Neuronal stem cell (in vitro differentiated cells): ENCODE measurements around the gene FMR1NB.

Experiments
- DNase-seq: peaks from one replicate; pipeline ENCODE4 v3.0.0-alpha.2; 2013; ENCODE audit warnings: low spot score
- H2AFZ ChIP-seq: one replicate; pipeline ENCODE4 v1.6.1; 2013; ENCODE audit warnings: mild to moderate bottlenecking, low read length, inconsistent platforms
- H2AK5ac ChIP-seq: 2 replicates; pipeline ENCODE4 v1.6.1; 2013; ENCODE audit warnings: low read depth, mild to moderate bottlenecking, inconsistent platforms, low read length, moderate library complexity, mixed read lengths
- H2BK120ac ChIP-seq: 2 replicates; pipeline ENCODE4 v1.6.1; 2013; ENCODE audit warnings: low read depth, mild to moderate bottlenecking, inconsistent platforms, low read length, moderate library complexity, mixed read lengths
- H2BK12ac ChIP-seq: one replicate; pipeline ENCODE4 v1.6.1; 2013; ENCODE audit warnings: low read length, inconsistent platforms
- H2BK15ac ChIP-seq: 2 replicates; pipeline ENCODE4 v1.6.1; 2013; ENCODE audit warnings: mild to moderate bottlenecking, low read length, inconsistent platforms, mixed read lengths
- H2BK5ac ChIP-seq: one replicate; pipeline ENCODE4 v1.6.1; 2013; ENCODE audit warnings: inconsistent platforms, mild to moderate bottlenecking, low read length, moderate library complexity
- H3K14ac ChIP-seq: one replicate; pipeline ENCODE4 v1.6.1; 2013; ENCODE audit warnings: low read length, inconsistent platforms
- H3K18ac ChIP-seq: 2 replicates; pipeline ENCODE4 v1.6.1; 2013; ENCODE audit warnings: low read length, inconsistent platforms
- H3K23ac ChIP-seq: 2 replicates; pipeline ENCODE4 v1.6.1; 2013; ENCODE audit warnings: low read depth, mild to moderate bottlenecking, mixed read lengths, low read length, inconsistent platforms; ENCODE audit not compliant: poor library complexity
- H3K27ac ChIP-seq: replicated peaks from 3 replicates; pipeline ENCODE4 v1.5.1; 2013; ENCODE audit warnings: low read length, inconsistent platforms
- H3K27me3 ChIP-seq, 3 experiments: 2 replicates each; pipeline ENCODE4 v1.6.1; 2013; ENCODE audit warnings: low read length in 3 of 3, mild to moderate bottlenecking in 2 of 3, inconsistent platforms in 1 of 3, low read depth in 1 of 3, mixed read lengths in 1 of 3, moderate library complexity in 1 of 3; ENCODE audit not compliant: control insufficient read depth in 3 of 3, insufficient read depth in 3 of 3
- H3K36me3 ChIP-seq, 2 donors: replicated peaks in 1 of 2; 2 replicates each; pipeline ENCODE4 v1.6.1; 2013; ENCODE audit warnings: low read length in 2 of 2; ENCODE audit not compliant: control insufficient read depth in 2 of 2, insufficient read depth in 2 of 2
- H3K4ac ChIP-seq: 2 replicates; pipeline ENCODE4 v1.6.1; 2013; ENCODE audit warnings: inconsistent platforms, mild to moderate bottlenecking, low read length, moderate library complexity
- H3K4me1 ChIP-seq, 2 donors: 1 replicate in 1 of 2; 2 replicates in 1 of 2; pipeline ENCODE4 v1.6.1; 2013; ENCODE audit warnings: low read length in 2 of 2, low read depth in 1 of 2; ENCODE audit not compliant: control insufficient read depth in 2 of 2, insufficient read depth in 1 of 2
- H3K4me2 ChIP-seq: one replicate; pipeline ENCODE4 v1.6.1; 2013; ENCODE audit warnings: mild to moderate bottlenecking, low read length, inconsistent platforms; ENCODE audit not compliant: insufficient read depth, poor library complexity, severe bottlenecking
- H3K4me3 ChIP-seq, 2 donors: 2 replicates each; pipeline ENCODE4 v1.5.1; 2013; ENCODE audit warnings: low read length in 2 of 2, mild to moderate bottlenecking in 2 of 2, inconsistent platforms in 1 of 2, moderate library complexity in 1 of 2
- H3K79me1 ChIP-seq: one replicate; pipeline ENCODE4 v1.6.1; 2013; ENCODE audit warnings: low read depth, mild to moderate bottlenecking, inconsistent platforms, low read length, moderate library complexity
- H3K9ac ChIP-seq: one replicate; pipeline ENCODE4 v1.6.1; 2013; ENCODE audit warnings: mild to moderate bottlenecking, low read depth, low read length, inconsistent platforms; ENCODE audit not compliant: poor library complexity
- H3K9me3 ChIP-seq, 2 donors: replicated peaks in 1 of 2; 2 replicates each; pipeline versions ENCODE3 to v1.6.1; 2013; ENCODE audit warnings: low read length in 2 of 2, mild to moderate bottlenecking in 2 of 2, inconsistent platforms in 1 of 2, low read depth in 1 of 2, mixed read lengths in 1 of 2, moderate library complexity in 1 of 2; ENCODE audit not compliant: control insufficient read depth in 2 of 2, insufficient read depth in 1 of 2
- H4K8ac ChIP-seq: one replicate; pipeline ENCODE4 v1.6.1; 2013; ENCODE audit warnings: low read depth, mild to moderate bottlenecking, inconsistent platforms, low read length, moderate library complexity
- H4K91ac ChIP-seq: one replicate; pipeline ENCODE4 v1.6.1; 2013; ENCODE audit warnings: low read length, low read depth, mild to moderate bottlenecking, inconsistent platforms; ENCODE audit not compliant: poor library complexity
- WGBS, 2 donors: extraction: QIAGEN DNeasy Blood & Tissue Kit; methylation state at CpG; one replicate each; pipeline ENCODE4 v1.1.7; 2013; ENCODE audit warnings: missing lambda C conversion rate in 2 of 2, mixed read lengths in 1 of 2; ENCODE audit not compliant: insufficient read length in 2 of 2, insufficient replicate concordance in 1 of 2; ENCODE audit errors: extremely low coverage in 2 of 2; 5-methylcytosine and 5-hydroxymethylcytosine counted together

The FMR1NB gene

DNA sequence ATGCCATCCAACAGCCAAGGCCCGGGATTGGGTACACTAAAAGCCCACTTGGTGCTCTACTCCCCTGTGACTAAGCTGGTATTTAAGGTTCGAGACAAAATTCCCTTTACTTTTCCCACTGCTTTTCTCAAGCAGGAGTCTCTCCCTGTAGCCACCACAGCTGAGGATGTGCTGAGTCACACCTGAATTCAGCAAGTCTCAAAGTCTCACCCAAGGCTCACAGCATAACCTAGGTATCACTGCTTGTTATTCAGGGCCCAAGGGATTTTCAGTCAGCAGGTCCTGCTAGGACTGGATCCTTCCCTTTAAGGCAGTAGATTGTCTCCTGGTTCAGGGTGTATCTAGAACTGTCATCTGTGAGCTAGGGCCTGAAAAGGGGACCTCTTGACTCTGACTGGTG is 39.2 kb downstream of the FMR1NB start:
- Histone ChIP-seq H2AFZ (no peak overlapping the region), H3K23ac (no peak overlapping the region), H2BK15ac (no peak overlapping the region), H2BK12ac (no peak overlapping the region), H3K27ac (no peak overlapping the region), H4K8ac (no peak overlapping the region), H2BK120ac (no peak overlapping the region), H3K4me2 (no peak overlapping the region), H2AK5ac (no peak overlapping the region), H3K4me1 (no peaks in the 10 kb centered on the region), H4K91ac (no peak overlapping the region), H3K27me3 (no peaks in the 10 kb centered on the region), H3K79me1 (no peaks in the 10 kb centered on the region), H3K4me3 (no peak overlapping the region), H3K36me3 (no peaks in the 10 kb centered on the region), H2BK5ac (no peak overlapping the region), H3K18ac (no peak overlapping the region), H3K14ac (no peak overlapping the region), H3K4ac (no peak overlapping the region), H3K9me3 (no peaks in the 10 kb centered on the region), H3K9ac (no peak overlapping the region)
- WGBS, 2 donors: no CpG with 5 or more reads among the region's 2 CpGs
- no peak for DNase-seq

DNA sequence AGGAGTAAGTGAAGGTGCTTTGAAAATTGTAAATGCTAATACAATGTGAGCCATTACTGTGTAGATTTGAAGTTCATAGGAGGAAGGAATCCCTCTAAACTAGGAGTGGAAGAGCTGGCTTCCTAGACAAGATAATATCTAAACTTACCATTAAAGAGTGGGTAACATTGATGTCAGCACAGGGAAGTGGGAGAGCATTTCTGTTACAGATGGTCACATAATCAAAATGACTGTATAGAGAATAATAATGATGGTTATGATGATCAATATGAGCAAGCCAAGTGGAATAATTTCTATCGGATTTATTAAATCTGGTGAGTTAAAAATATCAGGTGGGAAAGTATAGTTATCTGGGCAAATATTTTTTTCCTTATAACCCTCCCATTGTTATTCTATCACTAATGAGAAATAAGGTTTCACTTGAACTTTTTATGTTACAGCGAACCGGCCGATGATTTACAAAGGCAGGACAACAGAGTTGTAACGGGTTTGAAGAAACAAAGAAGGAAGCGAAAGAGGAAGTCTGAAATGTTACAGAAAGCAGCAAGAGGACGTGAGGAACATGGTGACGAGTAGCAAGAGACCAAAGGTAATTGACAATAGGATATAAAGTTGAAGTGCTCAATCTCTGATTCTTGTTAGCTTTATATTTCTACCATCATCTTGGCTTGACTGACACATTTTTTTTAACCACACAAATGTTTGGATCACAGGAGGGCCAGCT is 43.5 kb downstream of the FMR1NB start:
- Histone ChIP-seq H3K14ac (no peak overlapping the region), H2BK5ac (no peak overlapping the region), H2AFZ (no peak overlapping the region), H3K23ac (no peak overlapping the region), H3K4me3 (no peak overlapping the region), H3K4ac (no peak overlapping the region), H3K4me1 (no peaks in the 10 kb centered on the region), H3K79me1 (no peaks in the 10 kb centered on the region), H4K91ac (no peak overlapping the region), H3K9me3 (no peaks in the 10 kb centered on the region), H3K27me3 (no peaks in the 10 kb centered on the region), H3K4me2 (no peak overlapping the region), H4K8ac (no peak overlapping the region), H3K36me3 (no peaks in the 10 kb centered on the region), H2BK12ac (no peak overlapping the region), H2AK5ac (no peak overlapping the region), H2BK120ac (no peak overlapping the region), H3K9ac (no peak overlapping the region), H2BK15ac (no peak overlapping the region), H3K18ac (no peak overlapping the region), H3K27ac (no peak overlapping the region)
- no peak for DNase-seq
- WGBS, 2 donors: no CpG with 5 or more reads among the region's 8 CpGs

- no peak overlapping the region for H4K91ac ChIP-seq
- no peak overlapping the region for H3K4me2 ChIP-seq
Observed at GRCh38 chrX:148035380-148035779, 54.2 kb downstream of the FMR1NB start.

GRCh38 chrX:148037020-148037419 is 55.9 kb downstream of the FMR1NB start:
- Histone ChIP-seq H3K27ac (no peak overlapping the region), H2BK5ac (no peak overlapping the region)

More at GRCh38 chrX:148035380-148035779, 54.2 kb downstream of the FMR1NB start:
- Histone ChIP-seq H3K4me1 (no peaks in the 10 kb centered on the region), H2BK120ac (no peak overlapping the region), H4K8ac (no peak overlapping the region), H3K27ac (no peak overlapping the region), H2BK15ac (no peak overlapping the region), H3K4me3 (no peak overlapping the region), H3K9ac (no peak overlapping the region), H2BK12ac (no peak overlapping the region), H3K14ac (no peak overlapping the region), H3K27me3 (no peaks in the 10 kb centered on the region), H3K36me3 (no peaks in the 10 kb centered on the region), H3K9me3 (no peaks in the 10 kb centered on the region), H3K23ac (no peak overlapping the region), H3K18ac (no peak overlapping the region), H2AFZ (no peak overlapping the region), H2AK5ac (no peak overlapping the region), H3K4ac (no peak overlapping the region), H3K79me1 (no peaks in the 10 kb centered on the region), H2BK5ac (no peak overlapping the region)
- no CpG with 5 or more reads among the region's 2 CpGs for WGBS, 2 donors
- no peak for DNase-seq

More at GRCh38 chrX:148037020-148037419, 55.9 kb downstream of the FMR1NB start:
- Histone ChIP-seq H2BK120ac (no peak overlapping the region), H3K27me3 (no peaks in the 10 kb centered on the region), H3K9me3 (no peaks in the 10 kb centered on the region), H3K36me3 (no peaks in the 10 kb centered on the region), H3K4me3 (no peak overlapping the region), H3K79me1 (no peaks in the 10 kb centered on the region), H2AFZ (no peak overlapping the region), H3K4me1 (no peaks in the 10 kb centered on the region), H3K14ac (no peak overlapping the region), H3K4me2 (no peak overlapping the region), H3K18ac (no peak overlapping the region), H2AK5ac (no peak overlapping the region), H2BK12ac (no peak overlapping the region), H3K9ac (no peak overlapping the region), H4K91ac (no peak overlapping the region), H3K4ac (no peak overlapping the region), H3K23ac (no peak overlapping the region), H4K8ac (no peak overlapping the region), H2BK15ac (no peak overlapping the region)
- no peak for DNase-seq
- no CpG with 5 or more reads among the region's 1 CpG for WGBS, 2 donors
